ENCODE data around the gene ZNF578.
A peak's percentile ranks its signal among the peaks of the same experiment; 100 is the strongest.
"Not testable (repeated sequence)": the region's sequence is repeated elsewhere in the genome, so short reads cannot be mapped to it uniquely, and the experiment has no call there.

Gene ZNF578

DNA sequence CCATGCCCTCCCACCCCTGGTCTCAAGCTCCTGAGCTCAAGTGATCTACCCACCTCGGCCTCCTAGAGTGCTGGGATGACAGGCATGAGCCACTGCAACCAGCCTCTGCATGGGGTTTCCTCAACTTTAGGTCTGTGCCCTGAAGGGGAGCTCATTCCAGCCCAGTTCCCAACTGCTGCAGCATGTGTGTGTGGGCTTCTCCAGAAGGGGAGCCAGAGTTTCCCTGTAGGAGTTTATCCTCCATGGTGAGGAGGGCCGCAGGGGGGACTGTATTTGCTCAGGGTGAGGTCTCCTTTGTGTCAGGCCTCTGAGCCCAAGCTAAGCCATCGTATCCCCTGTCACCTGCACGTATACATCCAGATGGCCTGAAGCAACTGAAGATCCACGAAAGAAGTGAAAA lies 62.8 kb downstream of the ZNF578 start:
- DNase-seq (ENCODE audit: low read depth) = no peak

DNA sequence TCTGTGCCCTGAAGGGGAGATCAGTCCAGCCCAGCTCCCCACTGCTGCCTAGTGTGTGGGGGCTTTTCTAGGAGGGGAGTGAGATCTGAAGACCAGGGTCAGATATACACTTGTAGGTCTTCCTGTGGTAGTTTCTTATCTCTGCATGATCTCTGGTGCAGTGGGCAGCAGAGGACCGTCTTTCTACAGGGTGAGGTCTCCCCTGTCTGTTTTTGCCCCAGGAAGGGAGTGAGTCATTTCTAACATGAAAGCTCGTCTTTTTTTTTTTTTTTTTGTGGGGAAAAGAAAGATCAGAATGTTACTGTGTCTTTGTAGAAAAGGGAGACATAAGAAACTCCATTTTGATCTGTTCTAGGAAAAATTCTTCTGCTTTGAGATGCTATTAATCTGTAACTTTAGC lies 65.3 kb downstream of the ZNF578 start:
- DNase-seq (ENCODE audit: low read depth) = no peak

DNA sequence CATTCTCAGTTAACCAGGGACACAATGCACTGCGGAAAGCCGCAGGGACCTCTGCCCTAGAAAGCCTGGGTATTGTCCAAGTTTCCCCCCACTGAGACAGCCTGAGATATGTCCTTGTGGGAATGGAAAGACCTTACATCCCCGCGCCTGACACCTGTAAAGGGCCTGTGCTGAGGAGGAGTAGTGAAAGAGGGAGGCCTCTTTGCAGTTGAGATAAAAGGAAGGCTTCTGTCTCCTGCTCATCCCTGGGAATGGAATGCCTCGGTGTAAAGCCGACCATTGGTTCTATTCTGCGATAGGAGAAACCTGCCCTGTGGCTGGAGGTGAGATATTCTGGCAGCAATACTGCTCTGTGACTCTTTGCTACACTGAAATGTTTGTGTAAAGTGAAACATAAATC lies 65.8 kb downstream of the ZNF578 start:
- DNase-seq (ENCODE audit: low read depth) = not testable (repeated sequence)

DNA sequence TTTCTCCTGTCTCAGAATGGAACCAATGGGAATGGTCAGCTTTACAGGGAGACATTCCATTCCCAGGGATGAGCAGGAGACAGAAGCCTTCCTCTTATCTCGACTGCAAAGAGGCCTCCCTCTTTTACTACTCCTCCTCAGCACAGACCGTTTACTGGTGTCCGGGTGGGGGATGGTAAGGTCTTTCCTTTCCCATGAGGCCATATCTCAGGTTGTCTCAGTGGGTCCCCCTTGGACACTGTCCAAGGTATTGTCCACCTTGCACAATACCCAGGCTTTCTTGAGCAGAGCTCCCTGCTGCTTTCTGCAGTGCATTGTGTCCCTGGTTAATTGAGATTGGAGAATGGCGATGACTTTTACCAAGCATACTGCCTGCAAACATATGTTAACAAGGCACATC lies 66.7 kb downstream of the ZNF578 start:
- DNase-seq (ENCODE audit: low read depth) = no peak

DNA sequence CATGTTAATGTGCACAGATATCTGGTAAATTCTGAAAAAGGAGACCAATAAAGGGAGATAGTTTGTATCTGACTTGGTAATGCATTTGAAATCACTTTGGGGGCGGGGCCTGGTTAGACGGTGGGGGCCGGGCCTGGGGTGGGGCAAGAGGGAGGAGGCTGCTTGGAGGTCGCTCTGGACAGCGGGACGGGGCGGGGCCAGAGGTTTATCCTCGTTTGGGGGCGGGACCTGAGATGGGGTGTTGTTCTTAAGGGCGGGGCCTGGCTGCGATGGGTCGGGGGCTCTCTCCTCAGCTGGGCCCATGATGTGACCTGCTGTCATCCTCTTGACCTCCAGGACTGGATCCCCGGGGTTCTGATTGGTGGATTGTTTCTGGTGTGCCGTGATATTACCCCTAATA lies 69.2 kb downstream of the ZNF578 start:
- DNase-seq (ENCODE audit: low read depth) = no peak

DNA sequence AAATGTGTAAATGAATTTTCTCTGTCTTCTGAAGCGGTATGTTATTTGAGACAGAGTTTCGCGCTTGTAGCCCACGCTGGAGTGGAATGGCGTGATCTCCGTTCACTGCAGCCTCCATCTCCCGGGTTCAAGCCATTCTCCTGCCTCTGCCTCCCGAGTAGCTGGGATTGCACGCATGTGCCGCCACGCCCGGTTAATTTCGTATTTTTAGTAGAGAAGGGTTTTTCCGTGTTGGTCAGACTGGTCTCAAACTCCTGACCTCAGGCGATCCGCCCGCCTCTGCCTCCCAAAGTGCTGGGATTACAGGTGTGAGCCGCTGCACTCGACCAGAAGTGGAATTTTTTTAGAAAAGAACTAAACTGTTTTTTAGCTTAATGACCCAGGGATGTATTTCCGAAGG lies 70.7 kb downstream of the ZNF578 start:
- no peak for DNase-seq (ENCODE audit: low read depth)

DNA sequence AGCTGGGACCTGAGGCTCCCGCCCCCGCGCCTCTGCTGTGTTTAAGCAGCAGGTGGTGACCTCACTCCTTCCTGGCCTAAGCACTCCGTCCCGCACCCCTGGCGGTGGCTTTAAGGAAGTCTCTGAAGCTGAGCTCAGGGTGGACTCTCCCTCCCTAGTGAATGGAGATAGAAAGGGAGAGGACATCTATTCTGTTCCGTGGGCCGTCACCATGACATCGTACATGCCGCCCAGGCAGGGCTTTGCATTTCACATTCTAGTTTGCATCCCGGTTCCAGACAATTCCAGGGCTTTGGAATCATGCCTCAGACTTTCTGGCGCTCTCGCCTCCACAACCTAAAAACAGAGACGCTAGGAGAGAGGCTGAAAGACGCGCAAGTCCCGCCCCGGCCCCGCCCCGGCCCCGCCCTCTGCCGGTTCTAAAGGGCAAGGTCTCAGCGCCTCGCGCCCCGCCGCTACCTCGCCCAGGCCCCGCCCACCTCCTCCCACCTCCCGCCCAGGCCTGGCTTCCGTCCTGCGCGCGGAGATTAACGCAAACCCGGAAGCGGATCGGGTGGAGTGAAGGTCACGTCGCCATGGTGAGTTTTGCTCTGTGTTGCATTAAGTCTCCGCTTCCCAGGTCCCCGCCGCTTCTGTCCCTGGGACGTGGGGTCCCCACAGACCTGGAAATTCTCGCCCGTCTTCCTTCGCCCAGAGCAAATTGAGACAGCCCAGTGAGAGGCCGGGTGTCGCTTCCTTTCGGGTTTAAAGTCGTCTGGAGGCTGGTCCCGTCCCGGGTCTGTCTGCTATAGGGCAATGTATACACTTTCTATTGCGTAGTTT lies 74.0 kb downstream of the ZNF578 start, which contains the start of gene ZNF808:
Gene ZNF808, plus strand, starts transcription at position 535 of the 822 bp plus-strand sequence. CDS start 15,617 bp downstream, outside the sequence.
- DNase-seq (ENCODE audit: low read depth) = peak; percentile 97

DNA sequence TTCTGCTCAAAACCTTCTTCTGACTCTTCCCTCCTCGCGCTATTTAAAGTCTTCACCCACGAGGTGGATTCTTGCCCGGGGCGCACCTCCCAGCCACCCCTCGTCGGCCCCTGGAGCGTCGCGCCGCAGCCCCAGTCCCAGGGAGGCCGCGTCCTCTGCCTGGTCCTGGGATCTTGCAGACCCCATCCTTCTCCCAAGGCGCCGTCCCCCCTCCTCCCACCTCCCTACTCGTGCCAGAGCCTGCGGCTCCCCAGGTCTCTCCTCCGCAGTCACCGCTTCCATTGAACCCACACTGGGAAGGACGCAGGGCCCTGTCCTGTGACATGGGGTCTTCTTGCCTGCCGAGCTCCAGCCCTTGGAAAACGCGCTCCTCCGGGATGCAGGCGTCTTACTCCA lies 74.6 kb downstream of the ZNF578 start:
- DNase-seq (ENCODE audit: low read depth) = no peak

DNA sequence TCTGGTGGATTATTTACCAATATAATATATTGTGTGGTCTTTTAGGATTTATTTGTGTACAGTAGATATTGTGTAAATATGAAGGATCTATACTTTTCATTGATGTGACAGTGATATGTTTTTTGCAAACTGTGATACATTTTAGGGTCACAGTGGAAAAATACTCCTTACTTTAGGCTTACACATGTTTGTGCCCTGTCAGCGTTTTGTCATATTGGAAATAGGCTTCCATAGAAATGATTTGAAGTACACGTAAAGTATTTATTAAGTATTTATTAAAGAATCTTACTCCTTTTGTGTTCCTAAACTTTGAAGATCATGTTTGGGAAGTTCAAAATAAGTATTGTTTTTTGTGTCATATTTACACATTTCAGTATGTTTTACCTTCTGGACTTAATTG lies 79.1 kb downstream of the ZNF578 start:
- no peak for DNase-seq (ENCODE audit: low read depth)

DNA sequence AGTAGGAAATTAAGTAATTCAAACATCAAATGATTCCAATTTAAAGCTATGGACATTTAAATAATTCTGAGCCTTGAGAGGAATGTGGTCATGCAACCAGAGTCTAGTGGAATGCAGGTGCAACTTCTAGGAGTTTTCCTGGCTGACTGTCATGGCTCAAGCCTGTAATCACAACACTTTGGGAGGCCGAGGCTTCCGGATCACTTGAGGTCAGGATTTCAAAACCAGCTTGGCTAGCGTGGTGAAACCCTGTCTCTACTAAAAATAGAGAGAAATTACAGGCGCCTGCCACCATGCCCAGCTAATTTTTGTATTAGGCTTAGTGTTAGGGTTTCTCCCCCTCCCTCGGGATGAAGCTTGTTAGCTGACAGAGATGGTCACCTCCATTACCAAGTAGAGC lies 80.5 kb downstream of the ZNF578 start:
- DNase-seq (ENCODE audit: low read depth) = no peak

DNA sequence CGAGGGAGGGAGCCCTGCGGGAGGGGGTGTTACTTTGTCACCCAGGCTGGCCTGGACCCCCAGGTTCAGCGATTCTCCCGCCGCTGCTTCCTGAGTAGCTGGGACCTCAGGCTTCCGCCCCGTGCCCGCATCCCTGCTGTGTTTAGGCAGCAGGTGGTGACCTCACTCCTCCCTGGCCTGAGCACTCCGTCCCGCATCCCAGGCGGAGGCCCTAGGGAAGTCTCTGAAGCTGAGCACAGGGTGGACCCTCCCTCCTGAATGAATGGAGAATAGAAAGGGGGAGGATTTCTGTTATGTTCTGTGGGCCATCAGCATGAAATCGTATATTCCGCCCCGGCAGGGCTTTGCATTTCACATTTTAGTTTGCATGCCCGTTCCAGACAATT lies 82.0 kb downstream of the ZNF578 start:
- not testable (repeated sequence) for DNase-seq (ENCODE audit: low read depth)

DNA sequence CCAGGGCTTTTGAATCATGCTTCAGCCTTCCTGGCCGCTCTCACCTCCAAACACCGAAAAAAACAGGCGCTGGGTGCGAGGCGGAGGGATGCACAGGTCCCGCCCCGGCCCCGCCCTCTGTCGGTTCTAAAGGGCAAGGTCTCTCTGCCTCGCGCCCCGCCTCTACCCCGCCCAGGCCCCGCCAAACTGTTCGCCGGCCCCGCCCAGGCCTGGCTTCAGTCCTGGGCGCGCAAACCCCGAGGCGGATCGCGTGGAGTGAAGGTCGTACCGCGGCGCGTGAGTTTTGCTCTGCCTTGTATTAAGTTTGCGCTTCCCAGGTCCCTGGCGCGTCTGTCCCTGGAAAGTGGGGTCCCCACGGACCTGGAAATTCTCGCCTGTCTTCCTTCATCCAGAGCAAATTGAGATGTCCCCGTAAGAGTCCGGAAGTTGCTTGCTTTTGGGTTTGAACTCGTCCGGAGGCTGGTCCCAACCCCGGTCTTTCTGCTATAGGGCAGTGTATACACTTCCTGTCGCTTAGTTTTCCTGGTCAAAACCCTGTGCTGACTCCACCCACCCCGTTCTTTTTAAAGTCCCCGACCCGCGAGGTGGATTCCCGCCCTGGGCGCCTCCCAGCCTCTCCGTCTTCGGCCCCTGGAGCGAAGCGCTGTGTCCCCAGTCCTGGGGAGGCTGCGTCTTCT lies 82.6 kb downstream of the ZNF578 start:
- DNase-seq (ENCODE audit: low read depth) = peak; percentile 91

DNA sequence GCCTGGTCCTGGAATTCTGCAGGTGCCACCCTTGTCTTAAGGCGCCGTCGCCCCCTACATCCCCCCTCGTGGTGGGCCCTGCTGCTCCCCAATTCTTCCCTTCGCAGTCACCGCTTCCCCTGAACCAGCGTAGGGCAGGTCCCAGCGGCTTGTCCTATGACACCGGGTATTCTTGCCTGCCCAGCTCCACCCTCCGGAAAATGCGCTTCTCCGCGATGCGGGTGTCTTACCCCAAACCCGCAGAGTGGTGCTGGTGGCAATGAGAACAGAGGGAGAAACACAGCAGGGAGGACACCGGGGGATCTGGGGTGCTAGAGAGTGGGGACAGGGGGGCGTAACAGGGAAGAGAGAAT lies 83.1 kb downstream of the ZNF578 start:
- DNase-seq (ENCODE audit: low read depth) = peak; percentile 11

DNA sequence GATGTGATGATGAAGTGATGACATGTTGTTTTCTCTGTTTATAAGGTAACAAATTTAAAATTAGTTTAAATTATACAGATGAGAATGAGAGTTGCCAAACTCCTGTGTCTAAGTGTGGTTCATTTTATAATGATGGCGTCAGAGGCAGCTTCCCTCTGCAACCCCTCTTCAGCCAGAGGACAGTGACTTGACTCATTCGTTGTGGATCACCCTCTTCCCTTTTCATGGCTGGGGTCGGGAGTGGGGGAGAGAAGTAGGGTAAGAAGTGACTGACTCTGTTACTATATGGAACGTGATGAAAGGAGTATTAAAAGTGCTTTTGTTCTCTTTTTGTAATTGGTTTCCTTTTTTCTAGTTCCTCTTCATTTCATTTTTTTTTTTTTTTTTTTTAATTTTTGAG lies 85.5 kb downstream of the ZNF578 start:
- not testable (repeated sequence) for DNase-seq (ENCODE audit: low read depth)

DNA sequence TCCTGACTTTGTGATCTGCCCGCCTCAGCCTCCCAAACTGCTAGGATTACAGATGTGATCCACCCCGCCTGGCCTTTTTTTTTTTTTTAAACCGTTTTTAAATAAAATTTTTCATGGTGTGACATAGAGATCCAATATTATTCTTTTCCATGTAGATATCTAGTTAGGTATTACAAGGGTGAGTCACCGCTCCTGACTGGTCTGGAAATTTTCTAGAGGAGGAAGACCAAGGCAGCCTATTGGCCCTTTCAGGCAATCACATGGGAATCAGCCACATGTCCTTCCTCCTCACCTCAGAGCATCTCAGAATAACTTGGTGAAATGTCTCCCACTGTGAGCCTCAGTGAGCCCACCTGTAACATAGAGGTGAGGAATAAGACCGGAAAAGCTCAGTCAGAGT lies 87.8 kb downstream of the ZNF578 start:
- not testable (repeated sequence) for DNase-seq (ENCODE audit: low read depth)

DNA sequence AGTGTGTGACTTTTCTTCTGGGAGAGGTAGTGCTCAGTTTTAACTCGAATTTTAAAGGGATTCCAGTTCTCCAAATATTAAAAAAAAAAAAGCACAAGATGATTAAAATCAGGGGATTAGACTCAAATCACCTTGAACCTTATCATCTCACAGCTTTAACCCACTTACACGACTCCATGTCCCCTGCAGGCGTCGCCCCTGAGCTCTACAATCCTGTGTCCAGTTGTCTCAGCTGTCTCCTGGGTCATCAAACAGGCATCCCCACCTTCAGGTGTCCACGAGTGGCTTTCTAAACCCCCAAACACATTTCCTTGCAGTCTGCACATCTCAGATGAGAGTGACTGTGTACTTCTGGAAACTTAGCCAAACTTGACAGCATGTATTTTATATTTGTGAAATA lies 88.3 kb downstream of the ZNF578 start:
- DNase-seq (ENCODE audit: low read depth) = no peak

DNA sequence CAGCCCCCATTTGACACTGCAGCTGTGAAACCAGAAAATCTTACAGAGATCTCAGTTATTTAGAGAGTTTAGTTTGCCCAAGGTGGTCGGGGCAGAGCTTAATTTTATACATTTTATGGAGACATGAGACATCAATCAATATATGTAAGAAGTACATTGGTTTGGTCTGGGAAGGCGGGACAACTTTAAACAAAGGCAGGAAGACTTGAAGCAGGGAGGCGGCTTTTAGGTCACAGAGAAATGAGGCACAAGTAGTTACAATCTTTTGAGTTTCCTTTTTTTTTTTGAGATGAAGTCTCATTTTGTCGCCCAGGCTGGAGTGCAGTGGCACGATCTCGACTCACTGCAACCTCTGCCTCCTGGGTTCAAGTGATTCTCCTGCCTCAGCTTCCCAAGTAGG lies 89.2 kb downstream of the ZNF578 start:
- DNase-seq (ENCODE audit: low read depth) = not testable (repeated sequence)

DNA sequence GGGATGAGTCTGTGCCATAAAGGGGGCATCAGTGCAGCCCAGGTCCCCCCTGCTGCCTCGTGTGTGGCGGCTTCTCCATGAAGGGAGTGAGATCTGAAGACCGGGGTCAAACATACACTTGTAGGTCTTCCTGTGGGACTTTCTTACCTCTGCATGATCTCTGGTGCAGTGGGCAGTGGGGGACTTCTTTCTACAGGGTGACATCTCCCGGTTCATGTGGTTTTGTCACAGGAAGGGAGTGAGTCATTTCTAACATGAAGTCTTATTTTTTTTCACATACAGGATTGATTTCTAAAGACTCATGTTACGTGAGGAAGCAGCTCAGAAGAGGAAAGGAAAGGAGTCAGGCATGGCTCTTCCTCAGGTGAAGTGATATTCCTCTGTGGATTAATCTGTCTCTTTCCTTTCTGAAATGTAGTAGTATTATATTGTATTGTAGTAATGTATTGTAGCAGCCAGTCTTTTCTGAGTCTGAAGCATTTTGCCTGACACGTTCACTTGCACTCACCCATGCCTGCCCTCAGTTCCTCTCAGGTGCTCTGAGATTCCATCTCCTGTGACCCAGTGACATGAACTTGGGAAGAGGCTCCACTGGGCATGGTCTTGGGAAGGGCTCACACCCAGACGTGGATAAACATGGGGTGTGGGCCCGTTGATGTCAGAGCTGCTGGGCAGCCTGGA lies 89.8 kb downstream of the ZNF578 start:
- DNase-seq (ENCODE audit: low read depth) = no peak

DNA sequence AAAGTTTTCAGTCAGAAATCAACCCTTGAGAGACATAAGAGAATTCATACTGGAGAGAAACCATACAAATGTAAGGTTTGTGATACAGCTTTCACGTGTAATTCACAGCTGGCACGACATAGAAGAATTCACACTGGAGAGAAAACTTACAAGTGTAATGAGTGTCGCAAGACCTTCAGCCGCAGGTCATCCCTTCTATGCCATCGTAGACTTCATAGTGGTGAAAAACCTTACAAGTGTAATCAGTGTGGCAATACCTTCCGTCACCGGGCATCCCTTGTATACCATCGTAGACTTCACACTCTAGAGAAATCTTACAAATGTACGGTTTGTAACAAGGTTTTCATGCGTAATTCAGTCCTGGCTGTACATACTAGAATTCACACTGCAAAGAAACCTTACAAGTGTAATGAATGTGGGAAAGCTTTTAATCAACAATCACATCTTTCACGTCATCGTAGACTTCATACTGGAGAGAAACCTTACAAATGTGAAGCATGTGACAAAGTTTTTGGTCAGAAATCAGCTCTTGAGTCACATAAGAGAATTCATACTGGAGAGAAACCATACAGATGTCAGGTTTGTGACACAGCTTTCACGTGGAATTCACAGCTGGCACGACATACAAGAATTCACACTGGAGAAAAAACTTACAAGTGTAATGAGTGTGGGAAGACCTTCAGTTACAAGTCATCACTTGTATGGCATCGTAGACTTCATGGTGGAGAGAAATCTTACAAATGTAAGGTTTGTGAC lies 101.0 kb downstream of the ZNF578 start:
- no peak for DNase-seq (ENCODE audit: low read depth)

DNA sequence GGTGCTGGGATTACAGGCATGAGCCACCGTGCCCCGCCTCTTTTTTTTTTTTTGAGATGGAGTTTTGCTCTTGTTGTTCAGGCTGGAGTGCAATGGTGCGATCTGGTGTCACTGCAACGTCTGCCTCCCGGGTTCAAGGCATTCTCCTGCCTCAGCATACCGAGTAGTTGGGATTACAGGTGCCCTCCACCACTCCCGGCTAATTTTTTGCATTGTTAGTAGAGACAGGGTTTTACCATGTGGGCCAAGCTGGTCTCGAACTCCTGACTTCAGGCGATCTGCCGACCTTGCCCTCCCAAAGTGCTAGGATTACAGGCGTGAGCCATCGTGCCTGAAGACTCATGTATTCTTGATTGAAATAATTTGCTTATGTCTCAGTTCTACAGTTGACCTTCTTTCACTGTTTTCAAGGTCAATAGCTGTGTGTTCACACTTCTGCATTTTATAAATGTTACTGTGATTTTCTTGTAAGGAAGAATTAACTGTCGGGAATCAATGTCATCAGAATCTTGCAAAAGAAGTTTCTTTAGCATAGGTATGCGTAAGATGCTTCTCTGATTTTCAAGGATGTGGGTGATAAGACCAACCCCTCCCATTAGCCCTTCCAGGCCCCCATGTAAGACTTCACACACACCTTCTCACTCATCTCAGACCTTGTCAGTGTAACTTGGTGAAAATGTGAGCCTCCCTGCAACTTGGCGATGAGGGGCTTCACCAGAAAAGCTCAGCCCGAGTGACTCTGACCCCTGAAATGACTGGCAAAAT lies 104.1 kb downstream of the ZNF578 start:
- DNase-seq (ENCODE audit: low read depth) = no peak

DNA sequence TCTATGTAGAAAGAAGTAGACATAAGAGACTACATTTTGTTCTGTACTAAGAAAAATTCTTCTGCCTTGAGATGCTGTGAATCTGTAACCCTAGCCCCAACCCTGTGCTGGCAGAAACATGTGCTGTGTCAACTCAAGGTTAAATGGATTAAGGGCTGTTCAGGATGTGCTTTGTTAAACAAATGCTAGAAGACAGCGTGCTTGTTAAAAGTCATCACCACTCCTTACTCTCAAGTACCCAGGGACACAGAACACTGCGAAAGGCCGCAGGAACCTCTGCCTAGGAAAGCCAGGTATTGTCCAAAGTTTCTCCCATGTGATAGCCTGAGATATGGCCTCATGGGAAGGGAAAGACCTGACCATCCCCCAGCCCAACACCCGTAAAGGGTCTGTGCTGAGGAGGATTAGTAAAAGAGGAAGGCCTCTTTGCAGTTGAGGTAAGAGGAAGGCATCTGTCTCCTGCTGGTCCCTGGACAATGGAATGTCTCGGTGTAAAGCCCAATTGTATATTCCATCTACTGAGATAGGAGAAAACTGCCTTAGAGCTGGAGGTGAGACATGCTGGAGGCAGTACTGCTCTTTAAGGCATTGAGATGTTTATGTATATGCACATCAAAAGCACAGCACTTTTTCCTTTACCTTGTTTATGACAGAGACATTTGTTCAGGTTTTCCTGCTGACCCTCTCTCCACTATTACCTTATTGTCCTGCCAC lies 105.5 kb downstream of the ZNF578 start:
- not testable (repeated sequence) for DNase-seq (ENCODE audit: low read depth)
